Uterus (tissue), 4 donors: ENCODE measurements around the gene MAGEA2B. TPM values are rescaled to one million over a fixed set of nuclear protein-coding genes. Genes with fewer than 3 reads are reported as not detected.
"Not testable (repeated sequence)": the region's sequence is repeated elsewhere in the genome, so short reads cannot be mapped to it uniquely, and the experiment has no call there.

Experiments
- DNase-seq, 2 donors: peaks; one replicate each; pipeline ENCODE4 v3.0.0-alpha.2; 2019 to 2020
- H3K27ac ChIP-seq, 2 donors: fragments of 200-600 bp; sonication (generic); 1 replicate in 1 of 2; 2 replicates in 1 of 2; pipeline ENCODE4 v1.5.1; 2016 to 2018
- H3K27me3 ChIP-seq, 2 donors: fragments of 200-600 bp; sonication (generic); one replicate each; pipeline ENCODE4 v1.5.1; 2018 to 2019; ENCODE audit warnings: control low read depth in 1 of 2
- H3K36me3 ChIP-seq, 2 donors: fragments of 200-600 bp; sonication (generic); one replicate each; pipeline ENCODE4 v1.5.1; 2019; ENCODE audit warnings: control low read depth in 1 of 2
- H3K4me1 ChIP-seq, 2 donors: fragments of 200-600 bp; sonication (generic); one replicate each; pipeline ENCODE4 v1.5.1; 2018 to 2019; ENCODE audit warnings: control low read depth in 1 of 2
- H3K4me3 ChIP-seq, 2 donors: fragments of 200-600 bp; sonication (generic); 1 replicate in 1 of 2; 2 replicates in 1 of 2; pipeline ENCODE4 v1.5.1; 2018 to 2019; ENCODE audit warnings: mild to moderate bottlenecking in 1 of 2
- H3K9me3 ChIP-seq, 2 donors: fragments of 200-600 bp; sonication (generic); one replicate each; pipeline ENCODE4 v1.5.1; 2019; ENCODE audit warnings: control low read depth in 1 of 2
- POLR2A ChIP-seq, 2 donors: fragments of 450-650 bp; IDR thresholded peaks; one replicate each; pipeline ENCODE4 v1.6.1; 2016; ENCODE audit warnings: antibody characterized with exemption in 2 of 2, mild to moderate bottlenecking in 1 of 2, moderate library complexity in 1 of 2
- intact Hi-C: fragments of 100-400 bp; cut with DNase I; formaldehyde crosslinking; loops from one replicate; pipeline ENCODE4 v1.15.1; 2023; ENCODE audit warnings: low total_unique reads
- total RNA-seq, 4 donors: library from RNA; depleted of rRNA in 3 of 4; stranded (reverse); fragments of >200 nt in 3 of 4; gene quantifications; one replicate each; pipeline versions ENCODE4 v1.1.0 to v1.2.4, GENCODE V29; 2014 to 2023
- TF ChIP-seq, protein P1 (sequence below), 4 experiments: fragments of 200-600 bp in 2 of 4; fragments of 450-650 bp in 2 of 4; sonication (generic) in 2 of 4; IDR thresholded peaks; one replicate each; pipeline ENCODE4 v1.5.1; 2016 to 2019; ENCODE audit warnings: antibody characterized with exemption in 4 of 4, mild to moderate bottlenecking in 2 of 4, moderate library complexity in 1 of 4
- donor health status: DM: yes; HTN: yes; CAD: no.

The MAGEA2B gene, protein sequence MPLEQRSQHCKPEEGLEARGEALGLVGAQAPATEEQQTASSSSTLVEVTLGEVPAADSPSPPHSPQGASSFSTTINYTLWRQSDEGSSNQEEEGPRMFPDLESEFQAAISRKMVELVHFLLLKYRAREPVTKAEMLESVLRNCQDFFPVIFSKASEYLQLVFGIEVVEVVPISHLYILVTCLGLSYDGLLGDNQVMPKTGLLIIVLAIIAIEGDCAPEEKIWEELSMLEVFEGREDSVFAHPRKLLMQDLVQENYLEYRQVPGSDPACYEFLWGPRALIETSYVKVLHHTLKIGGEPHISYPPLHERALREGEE
- total RNA-seq = not detected

DNA sequence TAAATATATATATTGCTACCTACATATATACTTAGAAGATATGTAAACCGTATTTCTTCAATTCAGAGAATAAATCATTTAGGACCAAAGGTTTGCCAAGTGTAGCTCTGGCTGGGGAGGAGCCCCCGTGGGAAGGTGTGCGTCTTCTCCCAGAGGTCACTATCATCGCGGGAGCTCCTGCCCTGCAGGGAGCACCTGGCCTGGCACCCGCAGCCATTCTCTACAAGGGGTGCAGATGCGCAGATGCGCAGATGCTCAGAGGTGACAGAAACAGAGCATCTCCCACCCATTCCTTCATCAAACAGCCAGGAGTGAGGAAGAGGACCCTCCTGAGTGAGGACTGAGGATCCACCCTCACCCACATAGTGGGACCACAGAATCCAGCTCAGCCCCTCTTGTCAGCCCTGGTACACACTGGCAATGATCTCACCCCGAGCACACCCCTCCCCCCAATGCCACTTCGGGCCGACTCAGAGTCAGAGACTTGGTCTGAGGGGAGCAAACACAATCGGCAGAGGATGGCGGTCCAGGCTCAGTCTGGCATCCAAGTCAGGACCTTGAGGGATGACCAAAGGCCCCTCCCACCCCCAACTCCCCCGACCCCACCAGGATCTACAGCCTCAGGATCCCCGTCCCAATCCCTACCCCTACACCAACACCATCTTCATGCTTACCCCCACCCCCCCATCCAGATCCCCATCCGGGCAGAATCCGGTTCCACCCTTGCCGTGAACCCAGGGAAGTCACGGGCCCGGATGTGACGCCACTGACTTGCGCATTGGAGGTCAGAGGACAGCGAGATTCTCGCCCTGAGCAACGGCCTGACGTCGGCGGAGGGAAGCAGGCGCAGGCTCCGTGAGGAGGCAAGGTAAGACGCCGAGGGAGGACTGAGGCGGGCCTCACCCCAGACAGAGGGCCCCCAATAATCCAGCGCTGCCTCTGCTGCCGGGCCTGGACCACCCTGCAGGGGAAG lies at the start of gene MAGEA2B:
Gene MAGEA2B (plus strand): TSS at position 814 of the 973 bp plus-strand sequence. CDS start 2,479 bp downstream, outside the sequence.
- H3K9me3 ChIP-seq, H3K36me3 ChIP-seq, intact Hi-C loops, H3K27me3 ChIP-seq, H3K4me3 ChIP-seq, DNase-seq, H3K27ac ChIP-seq, H3K4me1 ChIP-seq: not testable (repeated sequence)

DNA sequence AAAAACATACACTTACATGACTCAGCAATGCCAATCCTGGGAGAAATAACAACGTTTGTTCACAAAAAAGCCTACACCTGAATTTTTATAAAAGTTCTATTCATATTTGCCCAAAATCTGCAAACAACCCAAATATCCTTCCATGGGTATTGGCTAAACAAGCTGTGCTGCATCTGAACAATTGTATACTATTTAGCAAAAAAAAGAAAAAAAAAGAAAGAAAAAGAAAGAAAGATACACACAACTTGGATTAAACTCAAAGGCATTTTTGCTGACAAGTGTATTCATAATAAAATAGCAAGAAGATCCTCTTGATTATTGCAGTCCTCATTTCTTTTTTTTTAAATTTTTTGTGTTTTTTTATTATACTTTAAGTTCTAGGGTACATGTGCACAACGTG lies 40.3 kb upstream of the MAGEA2B start:
- H3K27me3 ChIP-seq = no peaks in the 10 kb centered on the region
- no peak for TF ChIP-seq POLR2A (IDR thresholded peaks at IDR 0.05)
- TF ChIP-seq, protein P1, sequence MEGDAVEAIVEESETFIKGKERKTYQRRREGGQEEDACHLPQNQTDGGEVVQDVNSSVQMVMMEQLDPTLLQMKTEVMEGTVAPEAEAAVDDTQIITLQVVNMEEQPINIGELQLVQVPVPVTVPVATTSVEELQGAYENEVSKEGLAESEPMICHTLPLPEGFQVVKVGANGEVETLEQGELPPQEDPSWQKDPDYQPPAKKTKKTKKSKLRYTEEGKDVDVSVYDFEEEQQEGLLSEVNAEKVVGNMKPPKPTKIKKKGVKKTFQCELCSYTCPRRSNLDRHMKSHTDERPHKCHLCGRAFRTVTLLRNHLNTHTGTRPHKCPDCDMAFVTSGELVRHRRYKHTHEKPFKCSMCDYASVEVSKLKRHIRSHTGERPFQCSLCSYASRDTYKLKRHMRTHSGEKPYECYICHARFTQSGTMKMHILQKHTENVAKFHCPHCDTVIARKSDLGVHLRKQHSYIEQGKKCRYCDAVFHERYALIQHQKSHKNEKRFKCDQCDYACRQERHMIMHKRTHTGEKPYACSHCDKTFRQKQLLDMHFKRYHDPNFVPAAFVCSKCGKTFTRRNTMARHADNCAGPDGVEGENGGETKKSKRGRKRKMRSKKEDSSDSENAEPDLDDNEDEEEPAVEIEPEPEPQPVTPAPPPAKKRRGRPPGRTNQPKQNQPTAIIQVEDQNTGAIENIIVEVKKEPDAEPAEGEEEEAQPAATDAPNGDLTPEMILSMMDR (IDR thresholded peaks at IDR 0.05) = no peak
- H3K36me3 ChIP-seq = no peaks in the 10 kb centered on the region
- no peak overlapping the region for H3K4me3 ChIP-seq
- intact Hi-C loops = no loop called here
- no peak overlapping the region for H3K27ac ChIP-seq
- DNase-seq = no peak
- H3K9me3 ChIP-seq = no peaks in the 10 kb centered on the region
- H3K4me1 ChIP-seq = no peaks in the 10 kb centered on the region

DNA sequence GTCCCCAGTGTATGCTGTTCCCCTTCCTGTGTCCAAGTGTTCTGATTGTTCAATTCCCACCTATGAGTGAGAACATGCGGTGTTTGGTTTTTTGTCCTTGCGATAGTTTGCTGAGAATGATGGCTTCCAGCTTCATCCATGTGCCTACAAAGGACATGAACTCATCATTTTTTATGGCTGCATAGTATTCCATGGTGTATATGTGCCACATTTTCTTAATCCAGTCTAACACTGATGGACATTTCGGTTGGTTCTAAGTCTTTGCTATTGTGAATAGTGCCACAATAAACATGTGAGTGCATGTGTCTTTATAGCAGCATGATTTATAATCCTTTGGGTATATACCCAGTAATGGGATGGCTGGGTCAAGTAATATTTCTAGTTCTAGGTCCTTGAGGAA lies 39.8 kb upstream of the MAGEA2B start:
- DNase-seq, H3K9me3 ChIP-seq, H3K4me3 ChIP-seq, intact Hi-C loops, H3K27me3 ChIP-seq, H3K36me3 ChIP-seq, H3K4me1 ChIP-seq, H3K27ac ChIP-seq: not testable (repeated sequence)

DNA sequence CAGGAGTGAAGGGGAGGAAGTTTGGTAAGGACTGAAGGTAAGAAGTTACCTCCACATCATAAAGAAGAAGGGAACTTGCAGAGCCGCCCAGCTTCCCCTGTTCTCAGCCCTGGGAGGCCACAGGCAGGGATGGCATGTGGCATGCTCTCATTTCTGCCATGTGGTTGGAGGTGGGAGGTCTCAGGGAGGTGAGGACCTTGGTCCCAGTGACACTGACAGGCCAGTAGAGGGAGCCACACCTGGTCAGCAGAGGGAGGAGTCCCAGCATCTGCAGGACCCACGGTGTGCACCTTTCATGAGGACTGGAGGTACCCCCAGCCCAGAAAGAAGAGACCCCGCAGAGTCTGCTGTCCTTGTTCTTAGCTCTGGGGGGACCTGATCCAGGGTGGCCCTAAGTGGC lies 33.4 kb upstream of the MAGEA2B start:
- H3K9me3 ChIP-seq, H3K4me1 ChIP-seq, H3K36me3 ChIP-seq, H3K27me3 ChIP-seq, H3K27ac ChIP-seq, intact Hi-C loops, DNase-seq, H3K4me3 ChIP-seq: not testable (repeated sequence)

DNA sequence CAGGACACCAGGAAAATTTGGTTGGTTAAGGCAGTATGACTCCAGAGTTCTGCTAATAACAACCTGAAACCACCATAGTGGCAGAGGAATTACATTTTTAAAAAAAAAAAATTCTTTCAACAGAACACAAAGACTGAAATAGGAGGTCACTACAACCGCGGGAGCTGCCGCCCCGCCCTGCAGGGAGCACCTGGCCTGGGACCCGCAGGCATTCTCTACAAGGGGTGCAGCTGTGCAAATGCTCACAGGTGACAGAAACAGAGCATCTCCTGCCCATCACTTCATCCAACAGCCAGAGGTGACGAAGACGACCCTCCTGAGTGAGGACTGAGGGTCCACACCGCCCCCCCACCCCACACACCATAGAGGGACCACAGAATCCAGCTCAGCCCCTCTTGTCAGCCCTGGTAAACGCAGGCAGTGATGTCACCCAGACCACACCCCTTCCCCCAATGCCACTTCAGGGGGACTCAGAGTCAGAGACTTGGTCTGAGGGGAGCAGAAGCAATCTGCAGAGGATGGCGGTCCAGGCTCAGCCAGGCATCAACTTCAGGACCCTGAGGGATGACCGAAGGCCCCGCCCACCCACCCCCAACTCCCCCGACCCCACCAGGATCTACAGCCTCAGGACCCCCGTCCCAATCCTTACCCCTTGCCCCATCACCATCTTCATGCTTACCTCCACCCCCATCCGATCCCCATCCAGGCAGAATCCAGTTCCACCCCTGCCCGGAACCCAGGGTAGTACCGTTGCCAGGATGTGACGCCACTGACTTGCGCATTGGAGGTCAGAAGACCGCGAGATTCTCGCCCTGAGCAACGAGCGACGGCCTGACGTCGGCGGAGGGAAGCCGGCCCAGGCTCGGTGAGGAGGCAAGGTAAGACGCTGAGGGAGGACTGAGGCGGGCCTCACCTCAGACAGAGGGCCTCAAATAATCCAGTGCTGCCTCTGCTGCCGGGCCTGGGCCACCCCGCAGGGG lies 16.2 kb upstream of the MAGEA2B start, which contains the start of gene MAGEA3:
Gene MAGEA3 (plus strand): TSS at position 843 of the 980 bp plus-strand sequence. CDS start 2,039 bp downstream, outside the sequence.
- H3K27ac ChIP-seq, H3K4me3 ChIP-seq, H3K4me1 ChIP-seq, DNase-seq, H3K27me3 ChIP-seq, intact Hi-C loops, H3K9me3 ChIP-seq, H3K36me3 ChIP-seq: not testable (repeated sequence)

DNA sequence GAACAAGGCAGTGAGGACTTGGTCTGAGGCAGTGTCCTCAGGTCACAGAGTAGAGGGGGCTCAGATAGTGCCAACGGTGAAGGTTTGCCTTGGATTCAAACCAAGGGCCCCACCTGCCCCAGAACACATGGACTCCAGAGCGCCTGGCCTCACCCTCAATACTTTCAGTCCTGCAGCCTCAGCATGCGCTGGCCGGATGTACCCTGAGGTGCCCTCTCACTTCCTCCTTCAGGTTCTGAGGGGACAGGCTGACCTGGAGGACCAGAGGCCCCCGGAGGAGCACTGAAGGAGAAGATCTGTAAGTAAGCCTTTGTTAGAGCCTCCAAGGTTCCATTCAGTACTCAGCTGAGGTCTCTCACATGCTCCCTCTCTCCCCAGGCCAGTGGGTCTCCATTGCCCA lies 14.0 kb upstream of the MAGEA2B start:
- H3K27me3 ChIP-seq, H3K9me3 ChIP-seq, H3K36me3 ChIP-seq, intact Hi-C loops, H3K27ac ChIP-seq, H3K4me3 ChIP-seq, H3K4me1 ChIP-seq, DNase-seq: not testable (repeated sequence)

DNA sequence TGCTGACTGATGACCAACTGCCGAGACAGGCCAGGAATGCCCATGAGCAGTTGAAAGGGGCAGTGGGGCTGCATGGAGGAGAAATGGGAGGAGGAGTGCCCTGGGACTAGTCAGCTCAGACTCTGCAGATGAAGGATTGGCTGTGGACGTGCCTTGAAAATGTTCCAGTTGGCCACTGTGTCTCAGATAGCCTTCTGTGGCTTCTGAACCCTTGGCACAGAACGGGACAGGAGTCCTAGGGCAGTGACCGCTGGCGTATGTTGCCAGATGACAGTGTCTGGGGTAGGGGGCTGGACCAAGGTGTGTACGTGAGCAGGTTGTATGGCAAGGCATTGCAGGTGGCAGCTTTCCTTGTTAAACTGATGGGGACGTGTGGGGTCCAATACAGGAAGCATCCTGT lies 7.9 kb upstream of the MAGEA2B start:
- H3K27ac ChIP-seq, H3K4me3 ChIP-seq, H3K9me3 ChIP-seq, H3K36me3 ChIP-seq, H3K27me3 ChIP-seq, DNase-seq, H3K4me1 ChIP-seq, intact Hi-C loops: not testable (repeated sequence)

DNA sequence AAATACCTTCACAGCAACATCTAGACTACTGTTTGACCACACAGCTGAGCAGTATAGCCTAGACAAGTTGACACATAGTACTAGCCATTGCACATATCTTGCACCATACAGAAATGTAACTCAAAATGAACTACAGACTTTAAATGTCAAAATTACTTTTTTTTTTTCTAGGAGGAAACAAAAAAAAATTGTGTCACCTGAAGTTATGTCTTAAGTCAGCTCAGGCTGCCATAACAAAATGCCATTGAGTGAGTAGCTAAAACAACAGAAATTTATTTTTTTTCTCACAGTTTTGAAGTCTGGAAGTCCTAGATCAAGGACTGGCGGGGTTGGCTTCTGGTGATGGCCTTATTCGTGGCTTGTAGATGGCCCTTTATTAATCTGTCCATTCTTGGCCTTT lies 5.3 kb upstream of the MAGEA2B start, which contains the start of gene CSAG2:
Gene CSAG2 (minus strand): TSS at position 101 of the 400 bp plus-strand sequence. CDS start 161 bp downstream, outside the sequence.
- H3K9me3 ChIP-seq, H3K27me3 ChIP-seq, H3K4me1 ChIP-seq, H3K36me3 ChIP-seq, H3K4me3 ChIP-seq, DNase-seq, H3K27ac ChIP-seq, intact Hi-C loops: not testable (repeated sequence)

DNA sequence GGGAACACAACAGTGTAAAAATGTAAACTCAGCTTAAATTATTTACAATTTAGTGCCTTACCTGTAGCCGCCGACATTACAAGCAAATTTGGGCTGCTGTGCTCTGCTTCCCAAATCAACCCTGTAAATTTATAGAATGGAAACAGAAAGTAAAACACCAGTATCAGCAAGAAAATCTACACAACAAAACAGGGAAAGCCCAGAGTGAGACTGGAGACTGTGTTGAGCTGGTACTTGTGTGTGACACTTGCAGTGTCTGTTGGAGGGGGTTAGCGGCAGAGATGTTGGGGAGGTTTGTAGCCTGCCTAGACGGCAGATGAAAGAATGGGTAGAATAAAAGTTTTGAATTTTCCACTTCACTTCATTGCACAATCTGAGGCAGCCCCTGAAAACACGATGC lies 1.2 kb upstream of the MAGEA2B start:
- intact Hi-C loops, DNase-seq, H3K4me1 ChIP-seq, H3K4me3 ChIP-seq, H3K9me3 ChIP-seq, H3K36me3 ChIP-seq, H3K27ac ChIP-seq, H3K27me3 ChIP-seq: not testable (repeated sequence)
